Stimulated activated naive CD8-positive, alpha-beta T cell treated with anti-CD3 and anti-CD28 coated beads, Interleukin-15, Interleukin-2, amounts not matched to agents 100 ng/mL and 50 ng/mL, for 24 hours (primary cell): ENCODE results near the gene CCNJL.
"Not testable (repeated sequence)": the region's sequence is repeated elsewhere in the genome, so short reads cannot be mapped to it uniquely, and the experiment has no call there.

ENCODE experiments used
- H3K27ac Mint-ChIP-seq: one replicate; pipeline ENCODE4 v1.8.0; 2021; ENCODE audit warnings: mild to moderate bottlenecking, mixed read lengths
- H3K27me3 Mint-ChIP-seq: one replicate; pipeline ENCODE4 v1.8.0; 2021; ENCODE audit warnings: mixed read lengths
- H3K36me3 Mint-ChIP-seq: one replicate; pipeline ENCODE4 v1.8.0; 2021; ENCODE audit warnings: low read depth, mixed read lengths
- H3K4me1 Mint-ChIP-seq: one replicate; pipeline ENCODE4 v1.8.0; 2021; ENCODE audit warnings: low read depth, mixed read lengths
- H3K4me3 Mint-ChIP-seq: one replicate; pipeline ENCODE4 v1.8.0; 2021; ENCODE audit warnings: mild to moderate bottlenecking, mixed read lengths
- H3K9me3 Mint-ChIP-seq: one replicate; pipeline ENCODE4 v1.8.0; 2021; ENCODE audit warnings: mixed read lengths

CCNJL gene

DNA sequence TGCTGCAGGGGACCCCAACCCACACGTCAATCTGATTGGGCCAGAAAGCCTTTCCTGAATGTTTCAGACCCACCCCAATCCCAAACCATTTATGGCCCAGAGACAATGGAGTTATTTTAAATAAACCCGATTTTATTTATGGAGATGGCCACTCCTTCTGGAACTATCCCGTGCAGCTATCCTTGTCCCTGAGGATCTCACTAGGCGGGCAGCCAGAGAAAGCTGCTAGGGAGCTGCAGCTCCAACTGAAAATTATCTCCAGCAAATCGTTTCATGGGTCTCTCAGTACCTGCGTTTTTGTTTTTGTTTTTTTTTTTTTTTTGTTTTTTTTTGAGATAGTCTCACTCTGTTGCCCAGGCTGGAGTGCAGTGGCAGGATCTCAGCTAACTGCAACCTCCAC lies 35.1 kb upstream of the CCNJL start:
- Mint-ChIP-seq H3K4me3 (no peak overlapping the region), H3K4me1 (no peaks in the 10 kb centered on the region), H3K36me3 (no peaks in the 10 kb centered on the region), H3K27me3 (no peaks in the 10 kb centered on the region), H3K27ac (no peak overlapping the region), H3K9me3 (no peaks in the 10 kb centered on the region)

DNA sequence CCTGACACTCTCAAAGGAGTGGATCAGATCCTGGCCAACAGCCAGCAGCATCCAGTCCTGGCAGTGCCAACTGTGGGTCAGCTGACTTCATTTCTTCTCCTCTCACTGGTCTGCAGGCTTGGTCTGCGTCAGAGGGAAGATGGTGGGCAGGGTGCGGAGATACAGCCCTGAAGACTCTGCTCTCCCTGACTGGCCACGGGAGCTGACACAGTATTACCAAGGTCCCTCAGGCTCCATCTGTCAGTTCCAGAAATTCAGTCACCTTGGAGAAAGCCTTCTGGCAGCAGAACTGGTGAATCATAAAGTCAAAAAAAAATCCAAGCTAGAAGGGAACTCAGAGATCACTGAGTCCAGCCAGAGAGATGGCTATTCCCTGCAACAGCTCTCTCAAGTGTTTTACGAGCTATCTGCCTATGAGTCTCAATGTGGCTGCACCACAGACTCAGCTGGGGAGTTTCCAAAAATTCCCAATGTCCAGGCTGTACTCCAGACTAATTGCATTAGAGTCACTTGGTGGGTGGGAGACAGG lies 30.1 kb upstream of the CCNJL start:
- no peak overlapping the region for H3K27ac Mint-ChIP-seq
- no peak overlapping the region for H3K4me3 Mint-ChIP-seq
- no peaks in the 10 kb centered on the region for H3K9me3 Mint-ChIP-seq
- peaks cover 7% of the 10 kb centered on the region for H3K4me1 Mint-ChIP-seq
- H3K36me3 Mint-ChIP-seq: no peaks in the 10 kb centered on the region
- H3K27me3 Mint-ChIP-seq: no peaks in the 10 kb centered on the region

DNA sequence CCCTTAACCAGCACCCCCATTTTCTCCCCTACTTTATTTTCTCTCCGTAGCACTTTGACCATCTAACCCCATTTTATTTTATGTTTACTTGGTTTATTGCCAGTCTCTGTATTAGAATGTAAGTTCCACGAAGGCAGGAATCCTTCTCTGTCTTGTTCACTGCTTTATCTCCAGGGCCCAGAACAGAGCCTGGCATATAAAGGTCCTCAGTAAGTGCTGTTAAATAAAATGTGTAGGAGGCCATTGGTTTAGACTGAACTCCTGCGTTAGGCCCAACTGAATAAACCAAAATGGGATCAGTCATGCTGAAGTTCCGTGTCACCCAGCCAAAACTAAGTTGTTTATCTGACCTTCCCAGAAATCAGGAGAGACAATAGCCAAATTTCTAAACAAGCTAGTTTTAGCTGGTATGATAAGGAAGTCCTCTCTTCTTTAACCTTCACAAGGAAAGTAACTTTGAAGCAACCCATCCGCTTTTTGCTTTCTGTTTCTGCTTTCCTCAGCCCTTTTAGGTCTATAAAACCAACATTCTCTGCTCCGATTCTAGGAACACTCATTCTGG lies 29.0 kb upstream of the CCNJL start:
- peaks cover 7% of the 10 kb centered on the region for H3K4me1 Mint-ChIP-seq

DNA sequence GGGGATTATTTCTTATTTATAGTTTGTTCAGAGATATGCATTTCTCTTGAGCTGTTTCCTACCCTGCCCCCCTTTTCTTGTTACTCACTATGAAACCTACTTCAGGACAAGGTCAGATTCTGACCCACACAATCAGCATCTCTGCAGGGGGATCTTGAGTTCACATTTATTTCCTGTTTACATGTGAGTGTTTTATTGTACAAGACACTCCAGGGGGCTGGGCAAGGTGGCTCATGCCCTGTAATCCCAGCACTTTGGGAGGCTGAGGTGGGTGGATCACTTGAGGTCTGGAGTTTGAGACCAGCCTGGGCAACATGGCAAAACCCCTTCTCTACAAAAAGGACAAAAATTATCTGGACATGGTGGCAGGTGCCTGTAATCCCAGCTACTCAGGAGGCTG lies 28.1 kb upstream of the CCNJL start:
- not testable (repeated sequence) for H3K27ac Mint-ChIP-seq, H3K9me3 Mint-ChIP-seq, H3K36me3 Mint-ChIP-seq, H3K4me1 Mint-ChIP-seq, H3K4me3 Mint-ChIP-seq, H3K27me3 Mint-ChIP-seq

More for the DNA sequence above, 29.0 kb upstream of the CCNJL start:
- Mint-ChIP-seq H3K36me3 (no peaks in the 10 kb centered on the region), H3K27me3 (no peaks in the 10 kb centered on the region), H3K27ac (no peak overlapping the region), H3K4me3 (no peak overlapping the region), H3K9me3 (no peaks in the 10 kb centered on the region)

DNA sequence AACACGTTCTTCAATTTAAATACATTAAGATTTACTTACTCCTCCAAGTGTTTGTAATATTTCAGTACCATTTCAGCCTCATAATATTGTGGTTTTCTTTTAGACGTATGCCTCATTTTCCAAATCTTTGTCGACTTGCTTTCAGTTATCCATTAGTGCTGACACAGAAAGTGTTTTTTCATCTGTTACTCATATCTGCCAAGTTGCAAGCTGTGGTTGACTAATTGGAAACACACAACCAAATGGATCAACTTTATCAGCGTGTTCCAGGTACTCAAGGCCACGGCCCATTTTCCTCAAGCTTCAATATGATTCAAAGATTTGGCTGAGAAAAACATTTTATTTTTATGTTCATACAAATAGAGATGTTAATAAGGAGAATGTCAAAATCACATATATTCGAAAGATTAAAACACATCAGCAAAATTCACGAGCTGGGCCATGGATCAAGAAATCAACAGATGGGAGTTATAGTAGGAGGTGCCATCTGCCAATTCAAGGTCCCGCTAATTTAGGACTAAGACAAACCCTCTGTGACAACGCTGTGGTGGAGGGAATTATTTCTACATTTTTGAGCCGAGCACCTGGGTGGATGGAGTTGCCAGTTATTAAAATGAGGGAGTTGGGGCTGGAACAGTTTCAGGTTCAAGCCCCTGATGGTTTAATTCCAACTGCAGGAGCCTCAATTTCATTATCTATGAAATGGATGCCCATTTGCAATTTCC lies 27.2 kb upstream of the CCNJL start:
- Mint-ChIP-seq H3K36me3 (no peaks in the 10 kb centered on the region), H3K4me3 (no peak overlapping the region), H3K27ac (no peak overlapping the region), H3K4me1 (peaks cover 7% of the 10 kb centered on the region), H3K27me3 (no peaks in the 10 kb centered on the region), H3K9me3 (no peaks in the 10 kb centered on the region)

DNA sequence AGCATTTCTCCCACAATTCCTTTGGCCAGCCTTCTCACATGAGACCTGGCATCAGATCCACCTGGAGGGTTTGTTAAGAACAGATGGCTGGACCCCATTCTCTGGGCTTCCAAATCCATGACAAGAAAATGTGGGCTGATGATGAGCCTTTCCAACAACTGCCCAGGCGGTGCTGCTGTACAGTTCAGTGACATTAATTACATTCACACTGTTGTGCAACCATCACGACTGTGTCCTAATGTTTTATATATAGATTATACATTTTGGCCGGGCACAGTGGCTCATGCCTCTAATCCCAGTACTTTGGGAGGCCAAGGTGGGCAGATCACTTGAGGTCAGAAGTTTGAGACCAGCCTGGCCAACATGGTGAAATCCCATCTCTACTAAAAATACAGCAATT lies 22.4 kb upstream of the CCNJL start:
- H3K4me3 Mint-ChIP-seq, H3K36me3 Mint-ChIP-seq, H3K4me1 Mint-ChIP-seq, H3K27ac Mint-ChIP-seq, H3K9me3 Mint-ChIP-seq, H3K27me3 Mint-ChIP-seq: not testable (repeated sequence)

DNA sequence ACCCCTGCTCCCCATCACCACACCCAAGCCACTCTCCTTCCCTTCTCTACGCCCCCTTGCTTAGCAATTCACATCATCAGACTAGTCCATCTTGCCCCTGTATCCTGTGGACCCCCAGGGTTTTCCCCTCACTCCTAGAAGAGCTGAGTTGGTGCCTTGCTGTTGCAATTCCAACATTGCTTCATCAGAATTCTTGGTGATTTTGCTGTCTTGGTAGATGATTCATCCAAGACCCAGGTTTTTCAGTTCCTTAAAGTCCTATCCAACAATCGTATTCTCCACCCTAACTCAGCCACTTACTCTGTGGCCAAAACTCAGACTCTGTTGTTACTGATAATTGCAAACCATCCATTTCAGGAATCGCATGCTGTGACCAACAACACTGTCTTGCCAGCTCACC lies 21.4 kb upstream of the CCNJL start:
- H3K27ac Mint-ChIP-seq: no peak overlapping the region
- H3K27me3 Mint-ChIP-seq: peaks cover 5% of the 10 kb centered on the region
- H3K9me3 Mint-ChIP-seq: no peaks in the 10 kb centered on the region
- H3K36me3 Mint-ChIP-seq: no peaks in the 10 kb centered on the region
- H3K4me1 Mint-ChIP-seq: no peaks in the 10 kb centered on the region
- no peak overlapping the region for H3K4me3 Mint-ChIP-seq

DNA sequence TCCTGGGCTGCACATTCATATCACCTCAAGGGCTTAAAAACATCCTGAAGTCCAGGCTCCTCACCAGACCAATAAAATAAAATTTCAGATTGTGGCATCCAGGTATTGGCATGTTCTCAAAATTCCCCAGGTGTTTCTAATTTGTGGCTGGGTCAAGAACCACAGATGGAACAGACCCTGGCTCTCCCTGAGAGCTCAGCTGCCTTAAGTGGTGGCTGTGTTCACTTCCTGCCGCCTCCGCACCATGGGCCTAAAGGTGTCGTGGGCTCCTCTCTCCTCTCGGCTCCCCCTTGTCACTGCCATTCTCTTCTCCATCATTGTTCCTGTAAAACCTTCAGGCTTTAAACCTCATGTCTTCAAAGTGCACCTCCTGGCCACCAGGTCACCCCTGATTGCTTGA lies 17.8 kb upstream of the CCNJL start:
- Mint-ChIP-seq H3K4me1 (no peaks in the 10 kb centered on the region), H3K27me3 (peaks cover 5% of the 10 kb centered on the region), H3K9me3 (no peaks in the 10 kb centered on the region), H3K36me3 (no peaks in the 10 kb centered on the region), H3K27ac (no peak overlapping the region), H3K4me3 (no peak overlapping the region)

DNA sequence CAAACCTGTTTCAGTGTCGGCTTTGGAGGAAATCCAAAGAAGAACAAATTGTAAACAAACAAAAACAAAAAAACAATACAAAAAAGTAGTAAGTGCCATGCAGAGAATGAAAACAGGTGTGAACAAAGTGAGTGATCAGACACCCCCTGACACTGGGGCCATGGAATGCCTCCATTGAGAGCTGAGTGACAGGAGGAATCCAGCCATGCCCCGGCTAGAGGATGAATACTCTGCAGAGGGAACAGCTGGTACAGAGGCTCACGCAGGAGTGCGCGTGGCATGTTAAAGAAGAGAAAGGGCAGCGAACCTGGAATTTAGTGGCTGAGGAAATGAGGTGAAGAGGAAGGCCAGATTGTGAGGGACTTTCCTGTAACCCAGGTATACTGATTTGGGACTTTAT lies 15.5 kb upstream of the CCNJL start:
- Mint-ChIP-seq H3K27me3 (no peaks in the 10 kb centered on the region), H3K27ac (no peak overlapping the region), H3K4me3 (no peak overlapping the region), H3K9me3 (no peaks in the 10 kb centered on the region), H3K36me3 (no peaks in the 10 kb centered on the region), H3K4me1 (no peaks in the 10 kb centered on the region)

DNA sequence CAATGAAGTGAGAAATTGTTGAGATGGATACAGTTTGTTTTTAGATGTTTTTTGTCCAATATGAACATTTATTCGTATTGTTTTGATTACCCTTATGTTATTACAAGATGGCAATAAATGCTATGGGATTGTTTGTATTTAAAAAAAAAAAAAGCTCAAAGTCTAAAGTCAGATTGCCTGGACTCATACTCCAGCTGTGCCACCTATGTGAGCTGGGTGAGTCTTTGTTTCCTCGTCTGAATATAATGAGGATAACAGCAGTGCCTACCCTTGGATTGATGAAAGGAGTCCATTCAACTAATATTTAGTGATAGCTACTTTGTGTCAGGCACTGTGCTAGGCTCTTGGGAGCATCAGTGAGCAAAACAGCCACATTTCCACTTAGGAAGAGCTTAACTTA lies 14.6 kb upstream of the CCNJL start:
- no peaks in the 10 kb centered on the region for H3K4me1 Mint-ChIP-seq
- no peak overlapping the region for H3K27ac Mint-ChIP-seq
- H3K4me3 Mint-ChIP-seq: no peak overlapping the region
- H3K9me3 Mint-ChIP-seq: no peaks in the 10 kb centered on the region
- H3K36me3 Mint-ChIP-seq: no peaks in the 10 kb centered on the region
- H3K27me3 Mint-ChIP-seq: no peaks in the 10 kb centered on the region

DNA sequence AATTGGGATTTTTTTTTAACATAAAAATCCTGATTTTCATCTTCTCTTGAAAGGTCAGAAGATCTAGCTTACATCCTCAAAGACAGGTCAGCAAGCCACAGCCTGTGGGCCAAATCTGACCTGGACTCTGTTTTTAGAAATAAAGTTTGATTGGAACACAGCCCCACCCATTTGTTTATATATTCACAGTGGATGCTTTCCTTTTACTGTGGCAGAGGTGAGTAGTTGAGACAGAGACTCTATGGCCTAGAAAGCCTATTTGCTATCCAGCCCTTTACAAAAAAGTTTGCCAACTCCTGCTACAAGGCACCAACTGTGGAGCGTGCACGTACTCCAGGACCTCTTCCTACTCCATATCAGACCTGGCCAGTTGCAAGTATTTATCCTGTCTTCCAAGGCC lies 13.4 kb upstream of the CCNJL start:
- Mint-ChIP-seq H3K4me3 (no peak overlapping the region), H3K27ac (no peak overlapping the region), H3K9me3 (no peaks in the 10 kb centered on the region), H3K4me1 (no peaks in the 10 kb centered on the region), H3K27me3 (no peaks in the 10 kb centered on the region), H3K36me3 (no peaks in the 10 kb centered on the region)

DNA sequence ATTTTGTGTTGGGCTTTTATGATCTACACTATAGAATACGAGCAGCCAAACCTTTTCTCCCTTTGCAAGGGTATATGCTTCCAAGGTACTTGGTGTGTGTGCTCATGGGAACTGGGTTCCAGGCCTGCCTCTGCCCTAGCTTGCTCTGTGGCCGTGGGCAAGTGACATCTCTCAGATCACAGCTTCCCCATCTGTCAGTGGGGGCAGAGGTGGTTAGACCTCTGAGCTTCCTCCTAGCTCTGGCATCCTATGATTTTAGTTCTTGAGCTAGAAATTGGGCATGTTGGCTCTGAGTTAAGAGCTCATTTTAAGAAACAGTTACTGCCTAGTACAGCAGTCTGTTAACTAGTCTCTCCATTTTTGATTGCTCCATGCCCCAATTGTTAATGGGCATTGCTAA lies 12.5 kb upstream of the CCNJL start:
- peaks cover 5% of the 10 kb centered on the region for H3K27me3 Mint-ChIP-seq
- no peak overlapping the region for H3K4me3 Mint-ChIP-seq
- H3K27ac Mint-ChIP-seq: no peak overlapping the region
- H3K4me1 Mint-ChIP-seq: no peaks in the 10 kb centered on the region
- no peaks in the 10 kb centered on the region for H3K9me3 Mint-ChIP-seq
- H3K36me3 Mint-ChIP-seq: no peaks in the 10 kb centered on the region

DNA sequence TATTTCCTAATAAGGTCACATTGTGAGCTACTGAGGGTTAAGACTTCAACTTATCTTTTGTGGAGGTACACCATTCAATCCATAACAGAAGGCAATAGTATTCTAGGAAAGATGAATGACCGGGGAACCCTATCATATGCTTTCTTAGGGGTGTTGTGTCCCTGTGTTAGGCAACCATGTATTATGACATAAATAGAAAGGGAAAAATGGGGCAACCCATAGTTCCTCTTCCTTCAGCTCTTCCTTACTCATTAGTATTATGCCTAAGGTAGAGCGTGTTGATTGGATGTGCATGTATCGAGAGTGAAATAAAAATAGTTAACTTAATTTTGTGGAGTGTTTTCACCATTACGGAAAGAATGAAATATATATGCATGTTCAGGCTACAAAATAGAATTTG lies 6.0 kb upstream of the CCNJL start:
- H3K27me3 Mint-ChIP-seq: peaks cover 31% of the 10 kb centered on the region
- no peak overlapping the region for H3K4me3 Mint-ChIP-seq
- no peaks in the 10 kb centered on the region for H3K36me3 Mint-ChIP-seq
- no peak overlapping the region for H3K27ac Mint-ChIP-seq
- H3K9me3 Mint-ChIP-seq: no peaks in the 10 kb centered on the region
- no peaks in the 10 kb centered on the region for H3K4me1 Mint-ChIP-seq

DNA sequence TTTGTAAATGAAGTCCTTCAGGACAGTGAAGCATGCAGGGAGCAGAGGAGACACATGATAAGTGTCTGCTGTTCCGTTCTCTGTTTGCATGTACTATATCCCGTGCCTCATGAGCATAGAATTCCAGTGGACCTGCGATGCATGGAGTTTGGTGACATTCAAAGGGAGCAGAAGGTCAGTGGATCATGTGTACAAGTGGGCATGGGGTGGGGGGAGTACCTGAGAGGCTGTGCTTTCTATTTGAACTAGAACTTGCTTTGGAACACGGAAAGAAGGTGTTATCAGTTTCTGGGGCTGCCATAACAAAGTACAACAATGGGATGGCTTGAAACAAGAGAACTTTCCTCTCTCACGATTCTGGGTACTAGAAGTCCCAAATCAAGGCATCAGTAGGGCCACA lies 5.1 kb upstream of the CCNJL start:
- H3K4me3 Mint-ChIP-seq: no peak overlapping the region
- H3K27ac Mint-ChIP-seq: no peak overlapping the region
- H3K9me3 Mint-ChIP-seq: no peaks in the 10 kb centered on the region
- H3K27me3 Mint-ChIP-seq: peaks cover 40% of the 10 kb centered on the region
- H3K36me3 Mint-ChIP-seq: no peaks in the 10 kb centered on the region
- peaks cover 7% of the 10 kb centered on the region for H3K4me1 Mint-ChIP-seq

DNA sequence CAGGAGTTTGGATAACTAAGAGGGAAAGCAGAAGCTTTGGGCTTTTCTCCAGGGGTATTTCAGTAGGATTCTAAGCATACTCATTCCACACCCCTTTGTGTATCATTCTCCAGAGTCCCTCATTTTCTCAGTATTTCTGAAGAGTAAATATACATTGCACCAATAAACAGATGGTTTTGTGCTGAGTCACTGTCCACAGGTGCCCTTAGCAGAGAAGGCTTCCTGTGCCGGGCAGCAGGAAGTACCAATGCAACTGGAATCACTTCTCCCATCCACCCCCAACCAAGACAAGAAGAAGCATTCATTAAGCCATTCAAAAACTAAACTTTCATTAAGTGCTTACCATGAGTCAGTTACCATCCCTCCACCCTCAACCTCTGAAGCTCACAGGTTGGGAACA lies 3.6 kb upstream of the CCNJL start:
- no peak overlapping the region for H3K27ac Mint-ChIP-seq
- peaks cover 7% of the 10 kb centered on the region for H3K4me1 Mint-ChIP-seq
- no peak overlapping the region for H3K4me3 Mint-ChIP-seq
- no peaks in the 10 kb centered on the region for H3K9me3 Mint-ChIP-seq
- no peaks in the 10 kb centered on the region for H3K36me3 Mint-ChIP-seq
- H3K27me3 Mint-ChIP-seq: peaks cover 48% of the 10 kb centered on the region
